Measurements from ENCODE around the gene GRAP.

The GRAP gene

GRCh38 chr17:19017401-19017800 is 29.4 kb downstream of the GRAP start:
- no peak for DNase-seq
- peaks cover 0 to 13% (median 3%) of the 10 kb centered on the region in 4 experiments for H3K36me3 ChIP-seq (ENCODE audit: control insufficient read depth in 4 of 4, insufficient read depth in 4 of 4, low read length in 3 of 4)
- H3K4me3 ChIP-seq (ENCODE audit: control insufficient read depth in 1 of 7, extremely low read depth in 1 of 7, insufficient read depth in 4 of 7, low read depth in 2 of 7, low read length in 6 of 7): no peak overlapping the region
- WGBS (ENCODE audit: insufficient coverage): 87% methylated on average over 7 of the region's 12 CpGs
- ChIA-PET POLR2A (no interaction called here), CTCF (interaction anchor here (1.0 kb wide), 1 partner anchor 57 kb away, joined by 3 read pairs; no protein-coding TSS in a partner anchor)
- no peaks in the 10 kb centered on the region for H3K4me1 ChIP-seq (ENCODE audit: control extremely low read depth in 1 of 4, control insufficient read depth in 4 of 4, insufficient read depth in 4 of 4, low read length in 3 of 4)
- H3K9me3 ChIP-seq (ENCODE audit: control extremely low read depth in 1 of 5, control insufficient read depth in 4 of 5, insufficient read depth in 2 of 5, low read depth in 1 of 5, low read length in 4 of 5): no peaks in the 10 kb centered on the region
- H3K27ac ChIP-seq (ENCODE audit: insufficient read depth in 1 of 2, low read depth in 1 of 2, low read length in 2 of 2, poor library complexity in 1 of 2, severe bottlenecking in 2 of 2): no peak overlapping the region
- no peaks in the 10 kb centered on the region for H3K27me3 ChIP-seq (replicated peaks in 2 of 5; ENCODE audit: control insufficient read depth in 4 of 5, insufficient read depth in 5 of 5, low read length in 4 of 5)

GRCh38 chr17:19016881-19017280 is 29.9 kb downstream of the GRAP start:
- DNase-seq: no peak
- peaks cover 0 to 8% (median 2%) of the 10 kb centered on the region in 4 experiments for H3K36me3 ChIP-seq (ENCODE audit: control insufficient read depth in 4 of 4, insufficient read depth in 4 of 4, low read length in 3 of 4)
- ChIA-PET CTCF (interaction anchor here (0.6 to 1.0 kb wide), 2 partner anchors 27 to 56 kb away, joined by 3 read pairs; no protein-coding TSS in a partner anchor), POLR2A (no interaction called here)
- no peaks in the 10 kb centered on the region for H3K27me3 ChIP-seq (replicated peaks in 2 of 5; ENCODE audit: control insufficient read depth in 4 of 5, insufficient read depth in 5 of 5, low read length in 4 of 5)
- WGBS (ENCODE audit: insufficient coverage): 88% methylated on average over 7 of the region's 7 CpGs
- no peak overlapping the region for H3K4me3 ChIP-seq (ENCODE audit: control insufficient read depth in 1 of 7, extremely low read depth in 1 of 7, insufficient read depth in 4 of 7, low read depth in 2 of 7, low read length in 6 of 7)
- no peak overlapping the region for H3K27ac ChIP-seq (ENCODE audit: insufficient read depth in 1 of 2, low read depth in 1 of 2, low read length in 2 of 2, poor library complexity in 1 of 2, severe bottlenecking in 2 of 2)
- no peaks in the 10 kb centered on the region for H3K4me1 ChIP-seq (ENCODE audit: control extremely low read depth in 1 of 4, control insufficient read depth in 4 of 4, insufficient read depth in 4 of 4, low read length in 3 of 4)
- no peaks in the 10 kb centered on the region for H3K9me3 ChIP-seq (ENCODE audit: control extremely low read depth in 1 of 5, control insufficient read depth in 4 of 5, insufficient read depth in 2 of 5, low read depth in 1 of 5, low read length in 4 of 5)

- H3K36me3 ChIP-seq (ENCODE audit: control insufficient read depth in 4 of 4, insufficient read depth in 4 of 4, low read length in 3 of 4): peaks cover 0 to 3% (median 1%) of the 10 kb centered on the region in 4 experiments
- H3K27me3 ChIP-seq (replicated peaks in 2 of 5; ENCODE audit: control insufficient read depth in 4 of 5, insufficient read depth in 5 of 5, low read length in 4 of 5): no peaks in the 10 kb centered on the region
- no peaks in the 10 kb centered on the region for H3K4me1 ChIP-seq (ENCODE audit: control extremely low read depth in 1 of 4, control insufficient read depth in 4 of 4, insufficient read depth in 4 of 4, low read length in 3 of 4)
- no peak for DNase-seq
- no peak overlapping the region for H3K27ac ChIP-seq (ENCODE audit: insufficient read depth in 1 of 2, low read depth in 1 of 2, low read length in 2 of 2, poor library complexity in 1 of 2, severe bottlenecking in 2 of 2)
- no peak overlapping the region for H3K4me3 ChIP-seq (ENCODE audit: control insufficient read depth in 1 of 7, extremely low read depth in 1 of 7, insufficient read depth in 4 of 7, low read depth in 2 of 7, low read length in 6 of 7)
- 98% methylated on average over 7 of the region's 8 CpGs for WGBS (ENCODE audit: insufficient coverage)
- CTCF ChIA-PET: no interaction called here
- H3K9me3 ChIP-seq (ENCODE audit: control extremely low read depth in 1 of 5, control insufficient read depth in 4 of 5, insufficient read depth in 2 of 5, low read depth in 1 of 5, low read length in 4 of 5): no peaks in the 10 kb centered on the region
- POLR2A ChIA-PET: no interaction called here
Measured at GRCh38 chr17:19016297-19016696, 30.5 kb downstream of the GRAP start.

GRCh38 chr17:19015428-19015827 is 31.3 kb downstream of the GRAP start:
- Histone ChIP-seq H3K27me3 (replicated peaks in 2 of 5; ENCODE audit: control insufficient read depth in 4 of 5, insufficient read depth in 5 of 5, low read length in 4 of 5) (no peaks in the 10 kb centered on the region), H3K4me3 (ENCODE audit: control insufficient read depth in 1 of 7, extremely low read depth in 1 of 7, insufficient read depth in 4 of 7, low read depth in 2 of 7, low read length in 6 of 7) (no peak overlapping the region), H3K36me3 (ENCODE audit: control insufficient read depth in 4 of 4, insufficient read depth in 4 of 4, low read length in 3 of 4) (no peaks in the 10 kb centered on the region), H3K4me1 (ENCODE audit: control extremely low read depth in 1 of 4, control insufficient read depth in 4 of 4, insufficient read depth in 4 of 4, low read length in 3 of 4) (no peaks in the 10 kb centered on the region), H3K9me3 (ENCODE audit: control extremely low read depth in 1 of 5, control insufficient read depth in 4 of 5, insufficient read depth in 2 of 5, low read depth in 1 of 5, low read length in 4 of 5) (no peaks in the 10 kb centered on the region), H3K27ac (ENCODE audit: insufficient read depth in 1 of 2, low read depth in 1 of 2, low read length in 2 of 2, poor library complexity in 1 of 2, severe bottlenecking in 2 of 2) (no peak overlapping the region)
- CTCF ChIA-PET: interaction anchor here (1.2 to 2.7 kb wide), 2 partner anchors 54 to 57 kb away, joined by 3 to 12 read pairs; no protein-coding TSS in a partner anchor
- DNase-seq: no peak
- 91% methylated on average over 4 of the region's 7 CpGs for WGBS (ENCODE audit: insufficient coverage)
- POLR2A ChIA-PET: no interaction called here

GRCh38 chr17:19014628-19015215 is 32.0 kb downstream of the GRAP start:
- H3K4me1 ChIP-seq (ENCODE audit: control extremely low read depth in 1 of 4, control insufficient read depth in 4 of 4, insufficient read depth in 4 of 4, low read length in 3 of 4): no peaks in the 10 kb centered on the region
- H3K9me3 ChIP-seq (ENCODE audit: control extremely low read depth in 1 of 5, control insufficient read depth in 4 of 5, insufficient read depth in 2 of 5, low read depth in 1 of 5, low read length in 4 of 5): no peaks in the 10 kb centered on the region
- no peak for DNase-seq
- 90% methylated on average over 14 of the region's 29 CpGs for WGBS (ENCODE audit: insufficient coverage)
- ChIA-PET POLR2A (no interaction called here), CTCF (interaction anchor here (1.2 to 2.7 kb wide), 2 partner anchors 54 to 57 kb away, joined by 3 to 12 read pairs; no protein-coding TSS in a partner anchor)
- no peak overlapping the region for H3K4me3 ChIP-seq (ENCODE audit: control insufficient read depth in 1 of 7, extremely low read depth in 1 of 7, insufficient read depth in 4 of 7, low read depth in 2 of 7, low read length in 6 of 7)
- no peaks in the 10 kb centered on the region for H3K27me3 ChIP-seq (replicated peaks in 2 of 5; ENCODE audit: control insufficient read depth in 4 of 5, insufficient read depth in 5 of 5, low read length in 4 of 5)
- H3K36me3 ChIP-seq (ENCODE audit: control insufficient read depth in 4 of 4, insufficient read depth in 4 of 4, low read length in 3 of 4): no peaks in the 10 kb centered on the region
- no peak overlapping the region for H3K27ac ChIP-seq (ENCODE audit: insufficient read depth in 1 of 2, low read depth in 1 of 2, low read length in 2 of 2, poor library complexity in 1 of 2, severe bottlenecking in 2 of 2)

GRCh38 chr17:19013806-19014627 is 32.7 kb downstream of the GRAP start:
- no peaks in the 10 kb centered on the region for H3K9me3 ChIP-seq (ENCODE audit: control extremely low read depth in 1 of 5, control insufficient read depth in 4 of 5, insufficient read depth in 2 of 5, low read depth in 1 of 5, low read length in 4 of 5)
- H3K4me3 ChIP-seq (ENCODE audit: control insufficient read depth in 1 of 7, extremely low read depth in 1 of 7, insufficient read depth in 4 of 7, low read depth in 2 of 7, low read length in 6 of 7): no peak overlapping the region
- 88% methylated on average over 8 of the region's 11 CpGs for WGBS (ENCODE audit: insufficient coverage)
- H3K27me3 ChIP-seq (replicated peaks in 2 of 5; ENCODE audit: control insufficient read depth in 4 of 5, insufficient read depth in 5 of 5, low read length in 4 of 5): no peaks in the 10 kb centered on the region
- H3K36me3 ChIP-seq (ENCODE audit: control insufficient read depth in 4 of 4, insufficient read depth in 4 of 4, low read length in 3 of 4): no peaks in the 10 kb centered on the region
- DNase-seq: no peak
- H3K27ac ChIP-seq (ENCODE audit: insufficient read depth in 1 of 2, low read depth in 1 of 2, low read length in 2 of 2, poor library complexity in 1 of 2, severe bottlenecking in 2 of 2): no peak overlapping the region
- POLR2A ChIA-PET: no interaction called here
- no peaks in the 10 kb centered on the region for H3K4me1 ChIP-seq (ENCODE audit: control extremely low read depth in 1 of 4, control insufficient read depth in 4 of 4, insufficient read depth in 4 of 4, low read length in 3 of 4)
- CTCF ChIA-PET: interaction anchor here (2.7 kb wide), 1 partner anchor 53 kb away, joined by 12 read pairs; no protein-coding TSS in a partner anchor

- H3K27ac ChIP-seq (ENCODE audit: insufficient read depth in 1 of 2, low read depth in 1 of 2, low read length in 2 of 2, poor library complexity in 1 of 2, severe bottlenecking in 2 of 2): no peak overlapping the region
- no peaks in the 10 kb centered on the region for H3K36me3 ChIP-seq (ENCODE audit: control insufficient read depth in 4 of 4, insufficient read depth in 4 of 4, low read length in 3 of 4)
- H3K4me1 ChIP-seq (ENCODE audit: control extremely low read depth in 1 of 4, control insufficient read depth in 4 of 4, insufficient read depth in 4 of 4, low read length in 3 of 4): no peaks in the 10 kb centered on the region
- no peaks in the 10 kb centered on the region for H3K27me3 ChIP-seq (replicated peaks in 2 of 5; ENCODE audit: control insufficient read depth in 4 of 5, insufficient read depth in 5 of 5, low read length in 4 of 5)
- DNase-seq: no peak
- no peaks in the 10 kb centered on the region for H3K9me3 ChIP-seq (ENCODE audit: control extremely low read depth in 1 of 5, control insufficient read depth in 4 of 5, insufficient read depth in 2 of 5, low read depth in 1 of 5, low read length in 4 of 5)
- WGBS (ENCODE audit: insufficient coverage): 98% methylated on average over 11 of the region's 12 CpGs
- CTCF ChIA-PET: interaction anchor here (2.7 kb wide), 1 partner anchor 52 kb away, joined by 12 read pairs; no protein-coding TSS in a partner anchor
- H3K4me3 ChIP-seq (ENCODE audit: control insufficient read depth in 1 of 7, extremely low read depth in 1 of 7, insufficient read depth in 4 of 7, low read depth in 2 of 7, low read length in 6 of 7): no peak overlapping the region
- POLR2A ChIA-PET: no interaction called here
Measured at GRCh38 chr17:19013226-19013625, 33.5 kb downstream of the GRAP start.
